HG03460 (cell line): ENCODE data around the gene BTG1.
A peak's percentile ranks its signal among the peaks of the same experiment; 100 is the strongest.

Experiments
- ATAC-seq: cut with Tn5 transposase; IDR thresholded peaks from one replicate; pipeline ENCODE4 v1.9.1; 2021; ENCODE audit not compliant: unreplicated experiment

BTG1 gene

GRCh38 chr12:92134638-92135274 is 10.9 kb downstream of the BTG1 start:
- ATAC-seq, result no peak

GRCh38 chr12:92133795-92134637 is 11.6 kb downstream of the BTG1 start:
- peak; percentile 33 for ATAC-seq

- no peak for ATAC-seq
Observed at GRCh38 chr12:92133171-92133570, 12.5 kb downstream of the BTG1 start.

- ATAC-seq, result no peak
Observed at GRCh38 chr12:92132288-92132687, 13.4 kb downstream of the BTG1 start.

GRCh38 chr12:92130999-92131398 is 14.6 kb downstream of the BTG1 start:
- no peak for ATAC-seq

- no peak for ATAC-seq
Observed at GRCh38 chr12:92129609-92130008, 16.0 kb downstream of the BTG1 start.

- no peak for ATAC-seq
Observed at GRCh38 chr12:92128612-92129011, 17.0 kb downstream of the BTG1 start.

- no peak for ATAC-seq
Observed at GRCh38 chr12:92124689-92125029, 21.0 kb downstream of the BTG1 start.

GRCh38 chr12:92123780-92124688 is 21.6 kb downstream of the BTG1 start:
- no peak for ATAC-seq

- no peak for ATAC-seq
Observed at GRCh38 chr12:92122941-92123779, 22.5 kb downstream of the BTG1 start.

GRCh38 chr12:92121826-92122225 is 23.8 kb downstream of the BTG1 start:
- no peak for ATAC-seq

- ATAC-seq, result no peak
Observed at GRCh38 chr12:92118826-92119536, 26.7 kb downstream of the BTG1 start.

GRCh38 chr12:92114834-92115233 is 30.8 kb downstream of the BTG1 start:
- ATAC-seq, result no peak

- peak; percentile 52 for ATAC-seq
Observed at GRCh38 chr12:92111256-92111655, 34.4 kb downstream of the BTG1 start.

GRCh38 chr12:92110083-92110640 is 35.5 kb downstream of the BTG1 start:
- ATAC-seq, result no peak

- ATAC-seq, result no peak
Observed at GRCh38 chr12:92109613-92110012, 36.0 kb downstream of the BTG1 start.

GRCh38 chr12:92108651-92109050 is 37.0 kb downstream of the BTG1 start:
- ATAC-seq, result no peak

- no peak for ATAC-seq
Observed at GRCh38 chr12:92107621-92108131, 38.0 kb downstream of the BTG1 start.

- ATAC-seq, result no peak
Observed at GRCh38 chr12:92107094-92107493, 38.6 kb downstream of the BTG1 start.
